AG04450 (cell line): ENCODE data around the gene PHLDA1. TPM values are rescaled to one million over a fixed set of nuclear protein-coding genes. Genes with fewer than 3 reads are reported as not detected.

Experiments
- CTCF ChIA-PET: fragments of 300-600, 350-600 bp; formaldehyde crosslinking; extraction: SDS; loops from one replicate; lab custom pipeline; 2022; ENCODE audit warnings: antibody characterized with exemption, inconsistent platforms; lab: Charles Lee
- POLR2A ChIA-PET: fragments of 350-600 bp; formaldehyde crosslinking; extraction: SDS; loops from one replicate; lab custom pipeline; 2021; ENCODE audit warnings: antibody characterized with exemption, inconsistent platforms; lab: Yijun Ruan, JAX
- DNase-seq: peaks from one replicate; pipeline ENCODE4 v3.0.0-alpha.2; 2011; ENCODE audit warnings: low read depth, low spot score
- H3K27ac ChIP-seq: one replicate; pipeline ENCODE4 v1.5.1; 2012; ENCODE audit warnings: low read depth, low read length, control low read depth
- H3K27me3 ChIP-seq: one replicate; pipeline ENCODE4 v1.6.0; 2012; ENCODE audit warnings: low read length; ENCODE audit not compliant: control insufficient read depth, insufficient read depth
- H3K4me3 ChIP-seq: 2 replicates; pipeline ENCODE4 v1.5.1; 2011; ENCODE audit warnings: mild to moderate bottlenecking, low read depth, low read length, control low read depth
- H3K9me3 ChIP-seq: 2 replicates; pipeline ENCODE4 v1.5.1; 2012; ENCODE audit warnings: low read length; ENCODE audit not compliant: control insufficient read depth, insufficient read depth
- CTCF ChIP-seq: IDR thresholded peaks from 2 replicates; pipeline ENCODE4 v1.5.1; 2011; ENCODE audit warnings: low read depth, low read length, control low read depth, inconsistent platforms
- polyA plus RNA-seq: library from polyadenylated mRNA; depleted of rRNA; stranded (reverse); fragments of >200 nt; gene quantifications from 2 replicates; pipeline ENCODE4 v1.2.3, GENCODE V29; 2011

Gene PHLDA1
- polyA plus RNA-seq, 1 experiment: 99.5 TPM

- ChIA-PET POLR2A (interaction anchor here (0.7 to 3.1 kb wide), 25 partner anchors 9 to 556 kb away, joined by 3 to 26 read pairs (median 6); partner anchors contain the start of genes BBS10, KRR1 and NAP1L1), CTCF (interaction anchor here (1.2 to 2.0 kb wide), 3 partner anchors 205 to 546 kb away, joined by 3 to 9 read pairs (median 3); no protein-coding TSS in a partner anchor)
- peak overlapping the region; percentile 96 for H3K27ac ChIP-seq
- peak overlapping the region; percentile 98 for H3K4me3 ChIP-seq
- DNase-seq: no peak
- TF ChIP-seq CTCF: no peak
- no peaks in the 10 kb centered on the region for H3K27me3 ChIP-seq
- no peaks in the 10 kb centered on the region; the same call in 1 of the 2 replicates for H3K9me3 ChIP-seq
Measured at GRCh38 chr12:76030341-76031080, 1.1 kb downstream of the PHLDA1 start.

DNA sequence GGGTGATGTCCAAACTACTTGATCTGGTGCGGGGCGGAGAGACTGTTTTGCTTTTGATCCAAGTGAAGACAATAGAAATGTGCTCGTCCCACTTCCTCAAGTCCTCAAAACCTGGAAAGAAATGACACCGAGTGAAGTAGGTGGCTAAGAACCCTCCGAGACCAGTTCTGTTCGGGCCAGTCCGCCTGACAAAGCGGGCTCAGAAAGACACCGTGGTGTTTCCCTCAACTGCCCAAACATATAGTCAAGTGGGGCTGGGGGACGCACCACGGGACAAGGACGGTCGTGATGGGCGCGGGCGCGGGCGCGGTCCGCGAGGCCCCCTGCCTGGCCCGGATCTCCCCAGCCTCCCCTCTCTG lies 1.6 kb downstream of the PHLDA1 start:
- no peaks in the 10 kb centered on the region; the same call in 1 of the 2 replicates for H3K9me3 ChIP-seq
- ChIA-PET CTCF (interaction anchor here (2.0 kb wide), 1 partner anchor 503 kb away, joined by 9 read pairs; no protein-coding TSS in a partner anchor), POLR2A (interaction anchor here (0.7 to 2.3 kb wide), 6 partner anchors 8 to 504 kb away, joined by 3 to 17 read pairs (median 8); no protein-coding TSS in a partner anchor)
- peak overlapping the region; percentile 96 for H3K27ac ChIP-seq
- DNase-seq: no peak
- no peaks in the 10 kb centered on the region for H3K27me3 ChIP-seq
- peak overlapping the region; percentile 98 for H3K4me3 ChIP-seq
- no peak for TF ChIP-seq CTCF

DNA sequence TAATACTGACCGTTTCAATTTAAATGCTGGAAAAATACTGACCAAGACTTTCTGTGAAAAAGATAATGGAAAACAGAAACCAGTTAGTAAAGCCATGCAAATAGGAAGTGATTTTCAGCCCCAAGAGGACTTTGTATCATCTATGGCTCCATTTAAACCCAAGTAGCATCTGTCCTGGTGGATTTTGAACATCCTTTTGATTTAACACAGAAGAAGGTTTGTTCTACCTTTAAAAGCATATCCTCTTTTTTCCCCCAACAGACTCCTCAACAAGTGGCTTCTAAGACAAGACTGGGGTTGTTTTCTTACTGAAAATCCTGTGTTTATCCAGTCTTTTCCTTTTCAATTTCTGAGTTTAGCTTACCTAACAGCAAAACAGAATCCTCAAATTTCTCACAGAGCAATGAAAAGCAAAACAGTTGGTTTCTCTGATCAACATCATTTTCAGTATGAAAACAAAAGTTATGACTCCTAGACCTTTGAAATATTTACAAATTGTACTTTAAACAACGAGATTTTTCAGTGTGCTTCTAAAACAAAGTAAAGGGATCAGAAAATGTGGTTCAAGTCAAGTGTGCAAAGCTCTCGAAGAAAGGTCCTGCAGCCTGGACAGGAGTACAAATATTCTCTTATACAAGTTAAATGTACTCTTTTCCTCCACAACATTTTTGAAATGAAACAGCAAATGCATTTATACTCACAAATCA lies 2.9 kb downstream of the PHLDA1 start:
- peak overlapping the region; percentile 98 for H3K4me3 ChIP-seq
- CTCF ChIA-PET: interaction anchor here (0.6 to 1.2 kb wide), 3 partner anchors 8 to 501 kb away, joined by 3 read pairs; no protein-coding TSS in a partner anchor
- no peaks in the 10 kb centered on the region; the same call in 1 of the 2 replicates for H3K9me3 ChIP-seq
- peak overlapping the region; percentile 57 for H3K27ac ChIP-seq
- no peaks in the 10 kb centered on the region for H3K27me3 ChIP-seq
- POLR2A ChIA-PET: no interaction called here
- TF ChIP-seq CTCF: no peak
- DNase-seq: no peak

DNA sequence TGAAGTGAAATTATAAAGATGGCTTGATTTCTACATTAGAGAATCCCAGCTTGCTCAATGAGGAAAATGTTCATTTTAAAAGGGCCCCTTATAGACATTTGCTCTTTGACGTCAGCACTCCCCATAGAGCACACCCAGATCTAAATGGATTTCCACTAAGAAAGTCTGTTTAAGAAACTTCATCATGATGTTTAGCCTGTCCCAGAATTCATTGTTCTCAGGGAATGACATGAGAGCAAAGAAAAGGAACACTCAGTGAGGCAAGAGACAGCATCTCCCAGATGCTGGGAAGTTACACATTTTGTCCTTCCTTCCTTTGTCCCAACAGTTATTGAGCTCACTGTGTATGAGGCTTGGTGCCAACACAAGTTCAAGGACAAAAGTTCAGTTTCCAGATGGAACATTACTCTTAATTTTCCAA lies 4.9 kb downstream of the PHLDA1 start:
- H3K9me3 ChIP-seq: no peaks in the 10 kb centered on the region; the same call in 1 of the 2 replicates
- ChIA-PET POLR2A (interaction anchor here (1.0 to 1.2 kb wide), 2 partner anchors 301 to 515 kb away, joined by 3 to 5 read pairs; partner anchors contain the start of gene KRR1), CTCF (interaction anchor here (0.8 to 1.1 kb wide), 2 partner anchors 277 to 522 kb away, joined by 3 read pairs; no protein-coding TSS in a partner anchor)
- H3K27me3 ChIP-seq: no peaks in the 10 kb centered on the region
- no peak for TF ChIP-seq CTCF
- H3K4me3 ChIP-seq: peak overlapping the region; percentile 41
- peak overlapping the region; percentile 84 for H3K27ac ChIP-seq
- no peak for DNase-seq
